Endothelial cell (in vitro differentiated cells): ENCODE results near the gene TAGLN2. TPM values are rescaled to one million over a fixed set of nuclear protein-coding genes. Genes with fewer than 3 reads are reported as not detected.
A peak's percentile ranks its signal among the peaks of the same experiment; 100 is the strongest.

Experiments
- DNase-seq: peaks from one replicate; pipeline ENCODE4 v3.0.0; 2021; ENCODE audit warnings: low spot score
- H3K27ac Mint-ChIP-seq: one replicate; pipeline ENCODE4 v1.8.0; 2021; ENCODE audit warnings: mixed read lengths, inconsistent platforms; ENCODE audit not compliant: unreplicated experiment
- H3K27me3 Mint-ChIP-seq: one replicate; pipeline ENCODE4 v1.8.0; 2021; ENCODE audit warnings: mild to moderate bottlenecking, moderate library complexity, mixed read lengths, inconsistent platforms; ENCODE audit not compliant: unreplicated experiment
- H3K36me3 Mint-ChIP-seq: one replicate; pipeline ENCODE4 v1.8.0; 2021; ENCODE audit warnings: mild to moderate bottlenecking, low read depth, mixed read lengths, inconsistent platforms; ENCODE audit not compliant: unreplicated experiment
- H3K4me1 Mint-ChIP-seq: one replicate; pipeline ENCODE4 v1.8.0; 2021; ENCODE audit warnings: mild to moderate bottlenecking, mixed read lengths, inconsistent platforms; ENCODE audit not compliant: unreplicated experiment
- H3K4me3 Mint-ChIP-seq: one replicate; pipeline ENCODE4 v1.8.0; 2021; ENCODE audit warnings: mild to moderate bottlenecking, mixed read lengths, inconsistent platforms; ENCODE audit not compliant: unreplicated experiment
- H3K9me3 Mint-ChIP-seq: one replicate; pipeline ENCODE4 v1.8.0; 2021; ENCODE audit warnings: mixed read lengths, inconsistent platforms; ENCODE audit not compliant: unreplicated experiment
- total RNA-seq: library from RNA; stranded (reverse); fragmentation: NEBNext Ultra II Directional; extraction: Animal tissue kit (Norgen Biotek cat#: 25700); gene quantifications from one replicate; pipeline ENCODE4 v1.2.1, GENCODE V29; 2021; ENCODE audit not compliant: unreplicated experiment
- TF ChIP-seq, protein P1 (sequence below): fragments of 200-600 bp; sonication (generic); IDR thresholded peaks from one replicate; pipeline ENCODE4 v1.5.0; 2021; ENCODE audit warnings: antibody characterized with exemption; ENCODE audit not compliant: unreplicated experiment

Gene TAGLN2
- total RNA-seq, 1 donor from 2014 or later: 95.2 TPM

DNA sequence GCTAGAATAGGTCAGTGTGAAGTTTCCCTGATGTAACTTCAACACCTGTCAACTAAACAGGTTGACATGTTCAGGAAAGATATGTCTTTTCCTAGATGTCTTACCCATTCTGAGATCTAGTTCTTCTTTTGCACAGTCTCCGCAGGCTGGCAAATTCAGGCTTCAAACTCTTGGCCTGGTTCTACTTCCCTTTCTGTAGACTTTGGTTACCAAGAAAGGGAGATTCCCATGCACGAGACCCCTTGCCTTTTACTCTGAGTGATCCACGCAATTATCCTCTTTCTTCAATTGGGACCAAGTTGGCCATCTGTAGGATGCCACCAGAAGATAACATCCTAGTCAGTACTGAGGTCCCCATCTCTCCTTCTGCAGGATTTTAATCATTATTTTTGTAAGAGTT, 27.3 kb downstream of the TAGLN2 start:
- H3K9me3 Mint-ChIP-seq: no peaks in the 10 kb centered on the region
- no peak for DNase-seq
- H3K27me3 Mint-ChIP-seq: peaks cover 2% of the 10 kb centered on the region
- TF ChIP-seq, protein P1, sequence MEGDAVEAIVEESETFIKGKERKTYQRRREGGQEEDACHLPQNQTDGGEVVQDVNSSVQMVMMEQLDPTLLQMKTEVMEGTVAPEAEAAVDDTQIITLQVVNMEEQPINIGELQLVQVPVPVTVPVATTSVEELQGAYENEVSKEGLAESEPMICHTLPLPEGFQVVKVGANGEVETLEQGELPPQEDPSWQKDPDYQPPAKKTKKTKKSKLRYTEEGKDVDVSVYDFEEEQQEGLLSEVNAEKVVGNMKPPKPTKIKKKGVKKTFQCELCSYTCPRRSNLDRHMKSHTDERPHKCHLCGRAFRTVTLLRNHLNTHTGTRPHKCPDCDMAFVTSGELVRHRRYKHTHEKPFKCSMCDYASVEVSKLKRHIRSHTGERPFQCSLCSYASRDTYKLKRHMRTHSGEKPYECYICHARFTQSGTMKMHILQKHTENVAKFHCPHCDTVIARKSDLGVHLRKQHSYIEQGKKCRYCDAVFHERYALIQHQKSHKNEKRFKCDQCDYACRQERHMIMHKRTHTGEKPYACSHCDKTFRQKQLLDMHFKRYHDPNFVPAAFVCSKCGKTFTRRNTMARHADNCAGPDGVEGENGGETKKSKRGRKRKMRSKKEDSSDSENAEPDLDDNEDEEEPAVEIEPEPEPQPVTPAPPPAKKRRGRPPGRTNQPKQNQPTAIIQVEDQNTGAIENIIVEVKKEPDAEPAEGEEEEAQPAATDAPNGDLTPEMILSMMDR: no peak
- no peaks in the 10 kb centered on the region for H3K36me3 Mint-ChIP-seq
- peaks cover 25% of the 10 kb centered on the region for H3K4me1 Mint-ChIP-seq
- H3K4me3 Mint-ChIP-seq: no peak overlapping the region
- H3K27ac Mint-ChIP-seq: peak overlapping the region; percentile 49

DNA sequence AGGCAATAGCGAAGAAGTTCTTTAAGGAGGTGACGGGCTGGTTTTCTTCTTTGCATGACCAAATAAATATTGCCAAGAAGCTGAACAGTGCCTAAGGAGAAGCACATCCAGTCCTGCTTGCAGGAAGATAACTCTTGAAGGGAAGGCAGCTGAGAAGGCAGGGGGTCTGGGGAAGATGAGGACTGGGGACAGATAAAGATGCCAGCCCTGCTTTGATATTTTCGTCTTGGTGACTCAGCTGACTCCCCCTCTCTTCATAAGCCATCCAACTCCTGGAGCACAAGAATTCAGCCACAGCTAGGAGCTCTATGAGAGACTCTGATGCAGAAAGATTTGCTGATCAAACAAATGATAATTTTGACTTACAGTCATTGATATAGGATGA, 28.8 kb downstream of the TAGLN2 start:
- no peak for DNase-seq
- Mint-ChIP-seq H3K27me3 (peaks cover 2% of the 10 kb centered on the region), H3K4me3 (no peak overlapping the region), H3K36me3 (no peaks in the 10 kb centered on the region), H3K9me3 (no peaks in the 10 kb centered on the region), H3K27ac (no peak overlapping the region), H3K4me1 (peaks cover 25% of the 10 kb centered on the region)
- TF ChIP-seq, protein P1: no peak

- TF ChIP-seq, protein P1: no peak
- DNase-seq: no peak
- H3K9me3 Mint-ChIP-seq: no peaks in the 10 kb centered on the region
- no peaks in the 10 kb centered on the region for H3K36me3 Mint-ChIP-seq
- H3K27me3 Mint-ChIP-seq: peaks cover 2% of the 10 kb centered on the region
- no peak overlapping the region for H3K27ac Mint-ChIP-seq
- H3K4me3 Mint-ChIP-seq: no peak overlapping the region
- H3K4me1 Mint-ChIP-seq: peaks cover 26% of the 10 kb centered on the region
Measured at GRCh38 chr1:159895836-159896545, 29.3 kb downstream of the TAGLN2 start.

GRCh38 chr1:159895286-159895685, 30.0 kb downstream of the TAGLN2 start:
- Mint-ChIP-seq H3K9me3 (no peaks in the 10 kb centered on the region), H3K4me3 (no peak overlapping the region), H3K4me1 (peaks cover 21% of the 10 kb centered on the region), H3K36me3 (no peaks in the 10 kb centered on the region), H3K27me3 (peaks cover 2% of the 10 kb centered on the region), H3K27ac (no peak overlapping the region)
- DNase-seq: no peak
- TF ChIP-seq, protein P1: no peak

GRCh38 chr1:159892944-159893343, 32.4 kb downstream of the TAGLN2 start:
- no peaks in the 10 kb centered on the region for H3K9me3 Mint-ChIP-seq
- peaks cover 3% of the 10 kb centered on the region for H3K27me3 Mint-ChIP-seq
- TF ChIP-seq, protein P1: no peak
- H3K4me1 Mint-ChIP-seq: peaks cover 31% of the 10 kb centered on the region
- DNase-seq: no peak
- H3K4me3 Mint-ChIP-seq: no peak overlapping the region
- no peaks in the 10 kb centered on the region for H3K36me3 Mint-ChIP-seq
- no peak overlapping the region for H3K27ac Mint-ChIP-seq
